Astrocyte (in vitro differentiated cells and primary cell): ENCODE data around the gene CFAP70. TPM values are rescaled to one million over a fixed set of nuclear protein-coding genes. Genes with fewer than 3 reads are reported as not detected.

Source experiments
- DNase-seq: peaks from one replicate; pipeline ENCODE4 v3.0.0-alpha.2; 2010; ENCODE audit warnings: low read depth
- FAIRE-seq: peaks from 2 replicates; lab custom pipeline; 2011; peaks lifted over from hg19 to GRCh38; lab: Jason Lieb, UNC
- H2AFZ ChIP-seq: 2 replicates; pipeline ENCODE4 v1.6.0; 2012; ENCODE audit warnings: low read depth, low read length, inconsistent platforms
- H3K27ac ChIP-seq: 2 replicates; pipeline ENCODE4 v1.5.1; 2011; ENCODE audit warnings: low read depth, low read length, inconsistent platforms
- H3K27me3 ChIP-seq: 2 replicates; pipeline ENCODE4 v1.6.0; 2011; ENCODE audit warnings: low read length, inconsistent platforms; ENCODE audit not compliant: insufficient read depth
- H3K36me3 ChIP-seq: 2 replicates; pipeline ENCODE4 v1.5.1; 2011; ENCODE audit warnings: low read length, inconsistent platforms; ENCODE audit not compliant: insufficient read depth
- H3K4me1 ChIP-seq: 2 replicates; pipeline ENCODE4 v1.5.1; 2011; ENCODE audit warnings: low read length, inconsistent platforms; ENCODE audit not compliant: insufficient read depth
- H3K4me2 ChIP-seq: 2 replicates; pipeline ENCODE4 v1.6.0; 2012; ENCODE audit warnings: low read length, inconsistent platforms
- H3K4me3 ChIP-seq: 2 replicates; pipeline ENCODE4 v1.5.1; 2011; ENCODE audit warnings: low read depth, mild to moderate bottlenecking, low read length, inconsistent platforms; ENCODE audit not compliant: insufficient read depth
- H3K79me2 ChIP-seq: 2 replicates; pipeline ENCODE4 v1.6.0; 2012; ENCODE audit warnings: mild to moderate bottlenecking, low read length, inconsistent platforms; ENCODE audit not compliant: insufficient read depth
- H3K9ac ChIP-seq: 2 replicates; pipeline ENCODE4 v1.6.0; 2012; ENCODE audit warnings: mild to moderate bottlenecking, low read length, inconsistent platforms
- H3K9me3 ChIP-seq: 2 replicates; pipeline ENCODE4 v1.5.1; 2012; ENCODE audit warnings: low read depth, mild to moderate bottlenecking, low read length, inconsistent platforms; ENCODE audit not compliant: insufficient read depth
- H4K20me1 ChIP-seq: 2 replicates; pipeline ENCODE4 v1.6.0; 2012; ENCODE audit warnings: low read length, inconsistent platforms; ENCODE audit not compliant: insufficient read depth
- H3K27ac Mint-ChIP-seq: one replicate; pipeline ENCODE4 v1.8.0; 2021; ENCODE audit warnings: mild to moderate bottlenecking, mixed read lengths; ENCODE audit not compliant: unreplicated experiment
- H3K27me3 Mint-ChIP-seq: one replicate; pipeline ENCODE4 v1.8.0; 2021; ENCODE audit warnings: low read depth, mixed read lengths; ENCODE audit not compliant: unreplicated experiment
- H3K36me3 Mint-ChIP-seq: one replicate; pipeline ENCODE4 v1.8.0; 2021; ENCODE audit warnings: low read depth, mixed read lengths; ENCODE audit not compliant: unreplicated experiment
- H3K4me1 Mint-ChIP-seq: one replicate; pipeline ENCODE4 v1.8.0; 2021; ENCODE audit warnings: low read depth, mixed read lengths; ENCODE audit not compliant: unreplicated experiment
- H3K4me3 Mint-ChIP-seq: one replicate; pipeline ENCODE4 v1.8.0; 2021; ENCODE audit warnings: mild to moderate bottlenecking, moderate library complexity, mixed read lengths; ENCODE audit not compliant: unreplicated experiment
- H3K9me3 Mint-ChIP-seq: one replicate; pipeline ENCODE4 v1.8.0; 2021; ENCODE audit warnings: mild to moderate bottlenecking, mixed read lengths; ENCODE audit not compliant: unreplicated experiment
- EZH2 ChIP-seq: IDR thresholded peaks from 2 replicates; pipeline ENCODE4 v1.6.1; 2012; ENCODE audit warnings: mild to moderate bottlenecking, low read length, inconsistent platforms; ENCODE audit not compliant: insufficient read depth
- total RNA-seq: library from RNA; stranded (reverse); gene quantifications from 2 replicates; pipeline ENCODE4 v1.2.1, GENCODE V29; 2021
- TF ChIP-seq, protein P1 (sequence below): IDR thresholded peaks from 2 replicates; pipeline ENCODE4 v1.5.1; 2011; ENCODE audit warnings: low read depth, mild to moderate bottlenecking, inconsistent platforms, low read length, moderate library complexity; ENCODE audit not compliant: insufficient read depth

CFAP70 gene
- total RNA-seq, 1 donor from 2014 or later, result 1.3 TPM

DNA sequence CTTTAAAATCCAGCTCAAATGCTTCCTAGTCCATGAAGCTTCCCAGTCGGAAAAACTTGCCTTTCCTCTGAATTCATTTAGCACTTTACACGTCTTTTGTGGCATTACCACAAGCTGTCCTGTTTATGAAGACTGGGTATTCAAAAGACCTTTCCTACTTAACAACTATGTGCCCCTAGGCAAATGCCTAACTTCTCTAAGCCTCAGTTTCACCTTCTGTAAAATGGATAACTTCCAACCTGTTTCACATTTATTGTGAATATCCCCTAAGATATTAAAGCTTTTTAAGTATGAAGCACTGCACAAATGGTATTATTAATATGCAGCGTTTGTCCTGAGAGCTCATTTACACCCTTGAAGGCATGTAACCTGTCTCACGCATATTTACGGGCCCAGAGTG is 843 bp downstream of the CFAP70 start:
- H3K27ac Mint-ChIP-seq, result peak overlapping the region; percentile 98
- Histone ChIP-seq H3K9me3 (no peaks in the 10 kb centered on the region), H4K20me1 (no peaks in the 10 kb centered on the region), H2AFZ (peak overlapping the region; percentile 90), H3K79me2 (no peaks in the 10 kb centered on the region), H3K4me3 (peak overlapping the region; percentile 81), H3K27me3 (peaks cover 7% of the 10 kb centered on the region), H3K9ac (peak overlapping the region; percentile 89), H3K4me1 (peaks cover 5% of the 10 kb centered on the region), H3K36me3 (no peaks in the 10 kb centered on the region), H3K4me2 (peak overlapping the region; percentile 88), H3K27ac (no peak overlapping the region)
- H3K9me3 Mint-ChIP-seq, result no peaks in the 10 kb centered on the region
- DNase-seq (no peak), FAIRE-seq (no peak)
- H3K27me3 Mint-ChIP-seq, result peaks cover 7% of the 10 kb centered on the region
- H3K36me3 Mint-ChIP-seq, result peaks cover 2% of the 10 kb centered on the region
- TF ChIP-seq EZH2, result no peak
- TF ChIP-seq, protein P1, sequence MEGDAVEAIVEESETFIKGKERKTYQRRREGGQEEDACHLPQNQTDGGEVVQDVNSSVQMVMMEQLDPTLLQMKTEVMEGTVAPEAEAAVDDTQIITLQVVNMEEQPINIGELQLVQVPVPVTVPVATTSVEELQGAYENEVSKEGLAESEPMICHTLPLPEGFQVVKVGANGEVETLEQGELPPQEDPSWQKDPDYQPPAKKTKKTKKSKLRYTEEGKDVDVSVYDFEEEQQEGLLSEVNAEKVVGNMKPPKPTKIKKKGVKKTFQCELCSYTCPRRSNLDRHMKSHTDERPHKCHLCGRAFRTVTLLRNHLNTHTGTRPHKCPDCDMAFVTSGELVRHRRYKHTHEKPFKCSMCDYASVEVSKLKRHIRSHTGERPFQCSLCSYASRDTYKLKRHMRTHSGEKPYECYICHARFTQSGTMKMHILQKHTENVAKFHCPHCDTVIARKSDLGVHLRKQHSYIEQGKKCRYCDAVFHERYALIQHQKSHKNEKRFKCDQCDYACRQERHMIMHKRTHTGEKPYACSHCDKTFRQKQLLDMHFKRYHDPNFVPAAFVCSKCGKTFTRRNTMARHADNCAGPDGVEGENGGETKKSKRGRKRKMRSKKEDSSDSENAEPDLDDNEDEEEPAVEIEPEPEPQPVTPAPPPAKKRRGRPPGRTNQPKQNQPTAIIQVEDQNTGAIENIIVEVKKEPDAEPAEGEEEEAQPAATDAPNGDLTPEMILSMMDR, result no peak
- no peaks in the 10 kb centered on the region for H3K4me1 Mint-ChIP-seq
- H3K4me3 Mint-ChIP-seq, result peak overlapping the region; percentile 96

DNA sequence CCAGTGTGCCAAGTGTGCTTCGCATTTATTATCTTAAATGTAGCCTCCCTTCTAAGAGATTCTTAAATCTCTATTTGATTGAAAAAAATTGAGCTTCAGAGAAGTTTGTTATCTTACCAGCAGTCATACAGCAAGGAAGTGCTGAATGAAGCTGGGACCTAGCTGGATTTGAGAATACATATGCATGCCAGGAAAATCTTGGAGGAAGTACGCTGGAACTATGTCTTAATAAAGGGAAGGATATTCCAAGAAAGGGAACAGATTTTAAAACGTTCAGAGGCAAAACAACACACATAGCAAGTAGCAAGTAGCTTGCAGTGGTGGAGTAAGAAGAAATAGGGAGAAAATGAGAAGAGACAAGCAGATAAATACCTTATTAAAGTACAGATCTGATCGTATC is 1.5 kb downstream of the CFAP70 start:
- H4K20me1 ChIP-seq, result no peaks in the 10 kb centered on the region
- no peaks in the 10 kb centered on the region for H3K9me3 ChIP-seq
- no peak overlapping the region for H3K4me3 ChIP-seq
- TF ChIP-seq, protein P1, result no peak
- no peak for TF ChIP-seq EZH2
- no peaks in the 10 kb centered on the region for H3K9me3 Mint-ChIP-seq
- no peak overlapping the region for H3K4me2 ChIP-seq
- no peak overlapping the region for H3K27ac ChIP-seq
- H3K36me3 ChIP-seq, result no peaks in the 10 kb centered on the region
- peaks cover 7% of the 10 kb centered on the region for H3K27me3 ChIP-seq
- H3K4me3 Mint-ChIP-seq, result peak overlapping the region; percentile 30
- FAIRE-seq (no peak), DNase-seq (no peak)
- no peak overlapping the region for H3K27ac Mint-ChIP-seq
- no peak overlapping the region for H2AFZ ChIP-seq
- H3K9ac ChIP-seq, result no peak overlapping the region
- H3K36me3 Mint-ChIP-seq, result no peaks in the 10 kb centered on the region
- peaks cover 5% of the 10 kb centered on the region for H3K4me1 ChIP-seq
- no peaks in the 10 kb centered on the region for H3K79me2 ChIP-seq
- H3K27me3 Mint-ChIP-seq, result peaks cover 7% of the 10 kb centered on the region
- no peaks in the 10 kb centered on the region for H3K4me1 Mint-ChIP-seq

DNA sequence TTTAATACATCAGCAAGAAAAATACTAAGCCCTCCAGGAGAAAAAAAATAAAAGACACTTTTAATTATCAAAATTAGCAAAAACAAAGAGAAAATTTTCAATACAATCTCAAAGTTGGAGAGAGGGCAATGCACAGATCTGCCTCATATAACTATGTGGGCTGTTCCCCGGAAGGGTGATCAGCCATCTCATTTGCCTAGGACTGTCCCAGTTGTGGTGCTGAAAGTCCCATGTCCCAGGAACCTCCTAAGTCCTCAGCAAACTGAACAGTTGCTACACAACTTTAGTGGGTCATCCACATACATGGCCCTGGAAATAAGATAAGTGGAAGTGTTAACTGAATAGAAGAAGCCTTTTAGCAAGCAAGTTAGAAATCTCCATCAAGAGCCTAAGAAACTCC is 14.4 kb downstream of the CFAP70 start:
- H3K4me3 ChIP-seq, result no peak overlapping the region
- no peak overlapping the region for H3K27ac Mint-ChIP-seq
- no peak for DNase-seq
- H3K4me2 ChIP-seq, result no peak overlapping the region
- H3K79me2 ChIP-seq, result no peaks in the 10 kb centered on the region
- peaks cover 1% of the 10 kb centered on the region for H3K36me3 Mint-ChIP-seq
- H3K4me1 ChIP-seq, result no peaks in the 10 kb centered on the region
- H3K27me3 Mint-ChIP-seq, result peaks cover 4% of the 10 kb centered on the region
- H3K4me3 Mint-ChIP-seq, result no peak overlapping the region
- H3K9me3 Mint-ChIP-seq, result no peaks in the 10 kb centered on the region
- no peaks in the 10 kb centered on the region for H4K20me1 ChIP-seq
- H3K36me3 ChIP-seq, result no peaks in the 10 kb centered on the region
- no peak overlapping the region for H2AFZ ChIP-seq
- no peaks in the 10 kb centered on the region for H3K9me3 ChIP-seq
- H3K9ac ChIP-seq, result no peak overlapping the region
- no peaks in the 10 kb centered on the region for H3K4me1 Mint-ChIP-seq
- TF ChIP-seq EZH2, result no peak
- TF ChIP-seq, protein P1, result no peak
- H3K27me3 ChIP-seq, result no peaks in the 10 kb centered on the region
- no peak for FAIRE-seq
- no peak overlapping the region for H3K27ac ChIP-seq
